ENCODE data around the gene MRPL55.

DNA sequence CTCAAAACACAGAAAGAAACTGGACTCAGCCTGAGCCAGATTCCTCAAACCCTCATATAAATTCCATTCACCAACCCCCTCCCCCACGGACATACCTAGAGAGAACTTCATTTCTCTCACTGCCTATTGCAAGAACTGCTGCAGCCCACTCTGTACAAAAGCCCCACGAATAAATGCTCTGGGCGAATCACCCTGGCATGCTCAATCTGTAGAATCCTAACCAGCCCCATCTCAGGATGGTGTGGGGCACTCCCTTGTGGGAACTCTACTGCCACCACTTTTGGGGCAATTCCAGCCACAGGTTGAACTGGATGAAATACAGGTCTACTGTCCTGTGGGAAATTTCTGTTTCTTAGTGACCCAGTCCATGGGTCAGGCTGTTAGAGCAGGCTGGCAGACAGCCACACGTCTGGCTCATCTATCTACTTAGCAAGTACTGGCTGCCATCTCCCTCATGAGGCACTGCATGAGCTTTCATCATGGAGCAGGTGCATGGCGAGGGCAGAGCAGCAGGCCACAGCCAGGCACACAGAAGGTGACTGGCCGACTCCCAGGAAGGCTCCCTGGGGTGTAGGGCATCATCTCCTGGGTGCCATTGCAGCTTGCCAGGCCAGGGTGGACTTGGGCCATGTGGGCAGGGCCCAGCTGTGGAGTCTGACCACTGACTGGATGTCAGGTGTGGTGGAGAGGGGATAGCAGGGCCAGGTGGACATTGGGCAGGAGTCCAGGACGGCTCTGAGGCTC is 4.4 kb downstream of the MRPL55 start:
- TF ChIP-seq TAF1 (IDR thresholded peaks at IDR 0.05; ENCODE audit: borderline replicate concordance, low read depth, low read length) (no peak), POLR2A (IDR thresholded peaks at IDR 0.05; ENCODE audit: low read depth, low read length) (0 out of 2 replicates have a peak, but pooled peaks have one; percentile 17), POLR2AphosphoS5 (IDR thresholded peaks at IDR 0.05; ENCODE audit: low read depth, low read length) (no peak)
